Epithelial cell of alveolus of lung (primary cell): ENCODE results near the gene OR2T10. TPM values are rescaled to one million over a fixed set of nuclear protein-coding genes. Genes with fewer than 3 reads are reported as not detected.

Experiments
- total RNA-seq: library from RNA; depleted of rRNA; stranded (reverse); fragments of >200 nt; gene quantifications from 2 replicates; pipeline ENCODE4 v1.2.1, GENCODE V29; 2015

OR2T10 gene, protein sequence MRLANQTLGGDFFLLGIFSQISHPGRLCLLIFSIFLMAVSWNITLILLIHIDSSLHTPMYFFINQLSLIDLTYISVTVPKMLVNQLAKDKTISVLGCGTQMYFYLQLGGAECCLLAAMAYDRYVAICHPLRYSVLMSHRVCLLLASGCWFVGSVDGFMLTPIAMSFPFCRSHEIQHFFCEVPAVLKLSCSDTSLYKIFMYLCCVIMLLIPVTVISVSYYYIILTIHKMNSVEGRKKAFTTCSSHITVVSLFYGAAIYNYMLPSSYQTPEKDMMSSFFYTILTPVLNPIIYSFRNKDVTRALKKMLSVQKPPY
- total RNA-seq = not detected in 2 replicates

DNA sequence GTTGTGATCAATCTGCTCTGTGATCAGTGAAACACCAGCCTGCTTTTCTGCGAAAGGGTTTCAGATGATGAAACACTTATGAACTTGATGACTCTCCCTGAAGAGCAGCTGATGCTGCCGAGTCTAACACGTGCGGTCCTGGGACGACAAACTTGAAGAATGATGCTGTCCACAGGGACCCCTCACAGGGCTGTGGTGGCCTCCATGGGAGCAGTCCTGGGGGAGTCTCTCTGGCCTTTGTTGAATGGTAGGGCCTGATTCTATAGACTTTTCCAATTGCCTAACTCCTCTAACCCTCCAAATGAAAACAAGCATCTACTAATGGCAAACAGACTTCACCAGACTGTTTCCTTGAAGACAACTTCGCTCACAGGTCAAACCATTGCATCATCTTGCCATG lies at the start of gene OR2T10:
Gene OR2T10, minus strand, starts transcription at position 112 of the 400 bp plus-strand sequence. CDS start 3,932 bp downstream, outside the sequence.

DNA sequence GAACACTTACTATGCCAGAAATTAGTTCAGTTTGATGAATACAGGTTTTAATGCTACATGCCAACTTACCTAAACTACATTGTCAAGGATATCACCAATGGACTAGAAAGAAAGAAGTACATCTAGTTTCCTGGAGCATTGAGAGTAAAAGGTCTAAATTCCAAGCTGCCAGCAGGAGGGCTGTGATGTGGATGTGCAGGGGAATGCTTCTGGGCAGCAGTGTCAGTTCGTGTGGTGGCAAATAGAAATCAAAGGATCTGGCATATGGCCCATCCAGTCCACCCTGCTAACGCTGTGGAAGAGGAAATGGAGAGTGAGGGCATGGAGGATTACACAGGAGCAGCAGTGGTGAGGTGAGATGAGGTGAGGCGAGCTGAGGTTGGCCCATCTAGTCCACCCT lies 47.7 kb upstream of the OR2T10 start, which contains the start of gene OR2T35:
Gene OR2T35, minus strand, starts transcription at position 101 of the 400 bp plus-strand sequence. CDS start 6,020 bp downstream, outside the sequence.

DNA sequence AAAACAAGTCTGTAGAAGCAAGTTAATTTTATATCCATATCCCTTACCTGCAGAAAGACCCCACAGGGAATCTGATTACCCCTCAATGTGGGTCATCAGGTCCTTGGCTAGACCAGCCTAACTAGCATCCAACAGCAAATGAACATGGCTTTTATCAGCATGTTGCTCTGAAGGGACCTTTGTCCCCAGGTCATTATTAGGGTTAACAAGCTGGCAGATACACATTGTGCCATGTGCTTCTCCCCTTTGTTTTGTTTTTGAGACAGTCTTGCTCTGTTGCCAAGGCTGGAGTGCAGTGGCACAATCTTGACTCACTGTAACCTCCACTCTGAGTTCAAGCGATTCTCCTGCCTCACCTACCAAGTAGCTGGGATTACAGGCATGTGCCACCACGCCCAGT lies 37.5 kb upstream of the OR2T10 start, which contains the start of gene OR2T11:
Gene OR2T11, minus strand, starts transcription at position 101 of the 400 bp plus-strand sequence. CDS start 7,963 bp downstream, outside the sequence.

DNA sequence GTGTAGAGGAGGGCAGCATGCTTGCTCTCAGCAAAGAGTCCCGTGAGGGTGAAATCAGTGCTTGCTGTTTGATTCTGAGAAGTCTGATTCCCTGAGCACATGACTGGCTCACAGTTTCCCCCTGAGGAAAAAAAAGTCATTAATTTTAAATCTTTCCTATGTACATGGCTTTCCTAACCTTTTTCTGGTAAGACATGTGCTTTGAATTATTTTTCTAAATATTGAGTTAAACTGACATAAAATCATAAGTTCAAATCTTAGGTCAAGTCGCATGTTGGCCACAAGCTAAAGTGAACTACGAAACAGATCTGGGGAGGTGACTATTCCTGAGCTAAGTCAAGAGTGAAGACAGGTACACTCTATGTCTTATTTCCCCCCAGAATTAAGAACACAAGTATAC lies 22.8 kb downstream of the OR2T10 start, which contains the start of gene OR2T34:
Gene OR2T34, minus strand, starts transcription at position 101 of the 400 bp plus-strand sequence. Its CDS starts 0 bp downstream, at position 101.

DNA sequence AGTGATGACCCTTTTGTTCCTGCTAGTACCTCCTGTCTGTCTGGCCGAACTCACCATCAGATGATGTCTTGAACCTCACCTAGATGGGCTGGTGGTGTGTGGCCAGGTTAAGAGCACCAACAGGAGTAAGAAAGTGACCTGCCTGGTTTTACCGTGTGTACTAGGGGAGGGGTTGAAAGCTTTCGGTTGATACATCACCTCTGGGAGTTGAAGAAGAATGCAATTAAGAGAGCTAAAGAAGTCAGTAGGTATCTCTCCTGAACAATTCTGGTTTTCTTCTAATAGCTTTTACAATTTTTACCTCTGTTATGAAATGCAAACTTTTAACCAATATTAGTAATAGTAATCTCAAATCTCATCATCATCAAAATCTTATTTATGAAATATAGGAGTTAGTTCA lies 34.8 kb downstream of the OR2T10 start, which contains the start of gene OR2T29:
Gene OR2T29, minus strand, starts transcription at position 101 of the 400 bp plus-strand sequence. CDS start 3,281 bp downstream, outside the sequence.

Other genes starting within 250 kb of the OR2T10 start
- gene OR14C36, start 248.9 kb downstream of the OR2T10 start, total RNA-seq = not detected in 2 replicates
- not detected in 2 replicates for gene OR2T4, start 236.0 kb downstream of the OR2T10 start, total RNA-seq
- not detected in 2 replicates for gene OR2T6, start 222.0 kb downstream of the OR2T10 start, total RNA-seq
- not detected in 2 replicates for gene OR2T1, start 194.7 kb downstream of the OR2T10 start, total RNA-seq
- gene OR2T2, start 152.1 kb downstream of the OR2T10 start, total RNA-seq = not detected in 2 replicates
- not detected in 2 replicates for gene OR2T3, start 124.3 kb downstream of the OR2T10 start, total RNA-seq
- not detected in 2 replicates for gene OR2T5, start 109.1 kb downstream of the OR2T10 start, total RNA-seq
- gene OR2G6, start 89.6 kb downstream of the OR2T10 start, total RNA-seq = not detected in 2 replicates
- gene OR2T29, start 34.9 kb downstream of the OR2T10 start, total RNA-seq = not detected in 2 replicates
- not detected in 2 replicates for gene OR2T34, start 22.9 kb downstream of the OR2T10 start, total RNA-seq
- gene OR2T11, start 37.4 kb upstream of the OR2T10 start, total RNA-seq = not detected in 2 replicates
- not detected in 2 replicates for gene OR2T35, start 47.6 kb upstream of the OR2T10 start, total RNA-seq
- not detected in 2 replicates for gene OR2T27, start 57.8 kb upstream of the OR2T10 start, total RNA-seq
- not detected in 2 replicates for gene OR14I1, start 105.1 kb upstream of the OR2T10 start, total RNA-seq
- gene LYPD8, start 158.1 kb upstream of the OR2T10 start, total RNA-seq = not detected in 2 replicates
- 18.5 and 26.3 TPM in 2 replicates for gene SH3BP5L, start 228.2 kb upstream of the OR2T10 start, total RNA-seq
- gene ZNF672, start 240.5 kb upstream of the OR2T10 start, total RNA-seq = 22.2 and 23.7 TPM in 2 replicates